Measurements from ENCODE around the gene APBB1IP. TPM values are rescaled to one million over a fixed set of nuclear protein-coding genes. Genes with fewer than 3 reads are reported as not detected.
"Not testable (repeated sequence)": the region's sequence is repeated elsewhere in the genome, so short reads cannot be mapped to it uniquely, and the experiment has no call there.

APBB1IP gene
- total RNA-seq, 2 experiments from 2014 or later = 81.1 to 88.7 TPM

DNA sequence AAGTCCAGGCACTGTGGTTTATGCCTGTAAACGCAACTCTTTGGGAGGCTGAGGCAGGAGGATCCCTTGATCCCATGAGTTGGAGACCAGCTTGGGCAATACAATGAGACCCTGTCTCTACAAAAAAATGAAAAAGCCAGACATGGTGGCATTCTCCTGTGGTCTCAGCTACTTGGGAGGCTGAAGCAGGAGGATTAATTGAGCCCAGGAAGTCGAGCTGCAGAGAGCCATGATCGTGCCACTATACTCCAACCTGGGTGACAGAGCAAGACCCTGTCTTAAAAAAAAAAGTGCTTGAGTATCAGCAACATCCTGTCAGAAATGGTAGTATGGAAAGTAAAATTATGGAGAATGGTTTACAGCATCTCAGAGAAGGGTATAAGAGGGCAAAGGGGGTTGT lies 11.6 kb downstream of the APBB1IP start:
- DNase-seq (no peak), ATAC-seq (ENCODE audit: low read depth) (no peak)
- Mint-ChIP-seq H3K27me3 (no peaks in the 10 kb centered on the region), H3K4me1 (peaks cover 60% of the 10 kb centered on the region), H3K9me3 (peaks cover 3% of the 10 kb centered on the region), H3K36me3 (peaks cover 59% of the 10 kb centered on the region), H3K4me3 (peak overlapping the region; percentile 75), H3K27ac (peak overlapping the region; percentile 91)
- POLR2A ChIA-PET = interaction anchor here (0.6 to 2.8 kb wide), 5 partner anchors 9 to 31 kb away, joined by 3 to 19 read pairs (median 4); partner anchors contain the start of gene APBB1IP

DNA sequence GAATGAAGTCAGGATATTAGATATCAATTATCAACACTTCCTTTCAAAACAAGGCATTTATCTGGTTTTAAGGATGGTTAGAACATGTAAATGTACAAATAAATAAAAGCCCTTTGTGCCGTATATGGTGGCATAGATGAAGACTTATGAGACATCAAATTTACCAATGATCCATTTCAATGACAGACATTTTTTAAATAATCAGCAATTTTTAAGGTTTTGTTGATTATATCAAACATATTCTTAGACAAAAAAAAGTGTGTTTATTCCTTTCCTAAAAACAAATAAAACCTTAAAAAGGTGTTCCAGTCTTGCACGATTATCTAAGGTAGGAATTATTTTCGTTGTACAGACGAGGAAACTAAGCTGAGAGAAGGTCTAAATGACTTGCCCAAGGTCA lies 13.8 kb downstream of the APBB1IP start:
- Mint-ChIP-seq H3K4me1 (peaks cover 63% of the 10 kb centered on the region), H3K36me3 (peaks cover 46% of the 10 kb centered on the region), H3K9me3 (peaks cover 3% of the 10 kb centered on the region), H3K4me3 (no peak overlapping the region), H3K27ac (no peak overlapping the region), H3K27me3 (no peaks in the 10 kb centered on the region)
- DNase-seq (no peak), ATAC-seq (ENCODE audit: low read depth) (no peak)
- POLR2A ChIA-PET = interaction anchor here (0.7 to 1.4 kb wide), 2 partner anchors 16 to 28 kb away, joined by 3 to 5 read pairs; no protein-coding TSS in a partner anchor

DNA sequence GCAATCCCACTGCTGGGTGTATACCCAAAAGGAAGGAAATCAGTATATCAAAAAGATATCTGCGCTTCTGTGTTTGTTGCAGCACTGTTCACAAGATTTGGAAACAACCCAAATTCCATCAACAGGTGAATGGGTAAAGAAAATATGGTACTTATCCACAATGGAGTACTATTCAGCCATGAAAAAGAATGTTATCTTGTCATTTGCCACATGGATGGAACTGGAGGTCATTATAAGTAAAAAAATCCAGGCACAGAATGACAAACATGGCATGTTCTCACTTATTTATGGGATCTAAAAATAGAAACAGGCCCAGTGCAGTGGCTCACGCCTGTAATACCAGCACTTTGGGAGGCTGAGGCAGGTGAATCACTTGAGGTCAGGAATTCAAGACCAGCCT lies 15.7 kb downstream of the APBB1IP start:
- Mint-ChIP-seq H3K27me3 (no peaks in the 10 kb centered on the region), H3K27ac (no peak overlapping the region), H3K4me1 (peaks cover 59% of the 10 kb centered on the region), H3K9me3 (peaks cover 4% of the 10 kb centered on the region), H3K4me3 (no peak overlapping the region), H3K36me3 (peaks cover 57% of the 10 kb centered on the region)
- POLR2A ChIA-PET = no interaction called here
- DNase-seq (no peak), ATAC-seq (ENCODE audit: low read depth) (no peak)

DNA sequence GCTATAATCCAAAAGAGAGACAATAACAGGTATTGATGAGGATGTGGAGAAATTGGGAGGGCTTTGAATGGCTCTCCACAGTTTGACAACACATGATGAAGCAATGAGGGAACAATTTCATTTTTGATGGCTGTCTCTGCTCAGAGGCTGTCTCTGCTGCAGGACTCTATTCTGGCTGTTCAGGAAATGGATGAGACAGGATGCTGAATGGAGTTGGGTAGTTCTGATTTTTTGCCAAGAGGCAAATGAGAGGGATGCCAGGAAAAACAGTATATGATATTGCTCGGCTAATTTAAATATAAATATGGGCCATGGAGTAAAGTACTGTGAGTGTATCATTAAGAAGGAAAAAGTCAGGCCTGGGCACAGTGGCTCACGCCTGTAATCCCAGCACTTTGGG lies 16.8 kb downstream of the APBB1IP start:
- peak overlapping the region; percentile 5 for H3K27ac Mint-ChIP-seq
- ATAC-seq (ENCODE audit: low read depth) = no peak
- peak overlapping the region; percentile 34 for H3K4me3 Mint-ChIP-seq

DNA sequence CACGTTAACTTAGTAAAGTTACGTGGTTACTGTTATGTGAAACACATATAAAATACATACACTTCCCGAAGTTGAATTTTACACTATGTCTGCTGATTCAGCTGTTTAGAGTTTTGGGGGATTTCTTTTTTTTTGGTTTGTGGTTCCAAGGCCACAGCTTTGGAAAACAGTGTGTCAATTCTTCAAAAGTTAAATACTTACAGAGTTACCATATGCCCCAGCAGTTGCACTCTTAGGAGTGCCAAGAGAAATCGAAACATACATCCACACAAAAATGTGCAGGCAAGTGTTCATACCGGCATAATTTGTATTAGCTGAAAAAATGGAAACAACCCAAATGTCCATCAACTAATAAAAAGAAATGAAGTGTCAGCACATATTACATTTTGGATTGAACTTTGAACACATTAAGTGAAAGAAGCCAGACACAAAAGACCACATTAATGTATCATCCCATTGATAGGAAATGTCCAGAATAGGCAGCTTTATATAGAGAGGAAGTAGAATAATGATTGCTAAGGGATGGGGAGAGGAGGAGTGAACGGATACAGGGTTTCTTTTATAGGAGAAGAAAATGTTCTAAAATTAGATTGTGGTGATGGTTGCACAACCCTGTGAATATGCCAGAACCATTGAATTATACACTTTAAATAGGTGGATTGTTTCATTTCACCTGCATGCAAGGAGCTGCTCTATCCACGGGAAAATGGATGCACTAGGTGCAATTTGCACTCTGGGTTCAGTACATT lies 17.6 kb downstream of the APBB1IP start:
- H3K4me3 Mint-ChIP-seq = peak overlapping the region; percentile 47
- peaks cover 4% of the 10 kb centered on the region for H3K9me3 Mint-ChIP-seq
- POLR2A ChIA-PET = interaction anchor here (0.6 to 1.0 kb wide), 2 partner anchors 17 to 25 kb away, joined by 3 read pairs; no protein-coding TSS in a partner anchor
- H3K27ac Mint-ChIP-seq = peak overlapping the region; percentile 2
- ATAC-seq (ENCODE audit: low read depth) (no peak), DNase-seq (no peak)
- H3K4me1 Mint-ChIP-seq = peaks cover 48% of the 10 kb centered on the region
- H3K36me3 Mint-ChIP-seq = peaks cover 52% of the 10 kb centered on the region
- H3K27me3 Mint-ChIP-seq = no peaks in the 10 kb centered on the region

More for the DNA sequence above, 16.8 kb downstream of the APBB1IP start:
- POLR2A ChIA-PET = no interaction called here
- no peak for DNase-seq
- no peaks in the 10 kb centered on the region for H3K27me3 Mint-ChIP-seq
- H3K4me1 Mint-ChIP-seq = peaks cover 48% of the 10 kb centered on the region
- peaks cover 4% of the 10 kb centered on the region for H3K9me3 Mint-ChIP-seq
- H3K36me3 Mint-ChIP-seq = peaks cover 55% of the 10 kb centered on the region

DNA sequence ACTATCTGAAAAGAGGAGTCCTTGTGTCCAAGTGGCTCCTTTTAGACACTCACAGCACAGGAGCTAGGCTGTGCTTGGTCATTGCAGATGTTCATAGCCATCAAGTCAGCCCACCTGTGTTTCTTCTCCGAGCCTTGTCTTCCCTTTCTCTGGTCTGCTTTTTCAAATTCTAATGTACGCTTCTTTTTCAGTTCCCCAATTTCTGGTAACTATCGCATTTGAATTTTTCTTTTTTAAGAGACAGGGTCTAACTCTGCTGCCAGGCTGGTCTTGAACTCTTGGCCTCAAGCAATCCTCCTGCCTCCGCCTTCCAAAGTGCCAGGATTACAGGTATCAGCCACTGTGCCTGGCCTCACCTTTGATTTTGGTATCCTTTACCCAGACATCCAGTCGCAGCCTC lies 18.9 kb downstream of the APBB1IP start:
- ATAC-seq (ENCODE audit: low read depth) = no peak
- H3K4me3 Mint-ChIP-seq = no peak overlapping the region
- POLR2A ChIA-PET = interaction anchor here (0.7 kb wide), 2 partner anchors 23 to 33 kb away, joined by 4 to 8 read pairs; no protein-coding TSS in a partner anchor
- DNase-seq = no peak
- H3K9me3 Mint-ChIP-seq = peaks cover 6% of the 10 kb centered on the region
- H3K27me3 Mint-ChIP-seq = no peaks in the 10 kb centered on the region
- H3K36me3 Mint-ChIP-seq = peaks cover 47% of the 10 kb centered on the region
- peaks cover 48% of the 10 kb centered on the region for H3K4me1 Mint-ChIP-seq
- H3K27ac Mint-ChIP-seq = peak overlapping the region; percentile 1

DNA sequence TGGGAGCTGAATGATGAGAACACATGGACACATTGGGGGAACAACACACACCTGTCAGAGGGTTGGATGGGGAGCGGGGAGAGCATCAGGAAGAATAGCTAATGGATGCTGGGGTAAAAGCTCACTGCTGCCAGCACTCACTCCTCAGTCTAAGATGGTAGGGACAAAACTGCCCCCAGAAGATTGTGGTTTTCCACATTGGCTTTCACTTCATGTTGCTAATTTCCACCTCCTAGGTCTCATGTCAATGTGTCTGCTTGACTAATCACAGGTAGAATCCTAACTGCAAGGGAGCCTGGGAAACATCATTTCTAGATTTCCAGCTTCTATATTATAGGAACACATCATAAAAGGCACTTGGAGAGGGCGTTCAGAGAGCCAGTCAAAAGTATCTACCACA lies 22.6 kb downstream of the APBB1IP start:
- peaks cover 6% of the 10 kb centered on the region for H3K9me3 Mint-ChIP-seq
- no peaks in the 10 kb centered on the region for H3K27me3 Mint-ChIP-seq
- ATAC-seq (ENCODE audit: low read depth) (no peak), DNase-seq (no peak)
- POLR2A ChIA-PET = interaction anchor here (0.7 kb wide), 1 partner anchor 11 kb away, joined by 3 read pairs; no protein-coding TSS in a partner anchor
- H3K36me3 Mint-ChIP-seq = peaks cover 48% of the 10 kb centered on the region
- no peak overlapping the region for H3K27ac Mint-ChIP-seq
- H3K4me3 Mint-ChIP-seq = no peak overlapping the region
- H3K4me1 Mint-ChIP-seq = peaks cover 43% of the 10 kb centered on the region

DNA sequence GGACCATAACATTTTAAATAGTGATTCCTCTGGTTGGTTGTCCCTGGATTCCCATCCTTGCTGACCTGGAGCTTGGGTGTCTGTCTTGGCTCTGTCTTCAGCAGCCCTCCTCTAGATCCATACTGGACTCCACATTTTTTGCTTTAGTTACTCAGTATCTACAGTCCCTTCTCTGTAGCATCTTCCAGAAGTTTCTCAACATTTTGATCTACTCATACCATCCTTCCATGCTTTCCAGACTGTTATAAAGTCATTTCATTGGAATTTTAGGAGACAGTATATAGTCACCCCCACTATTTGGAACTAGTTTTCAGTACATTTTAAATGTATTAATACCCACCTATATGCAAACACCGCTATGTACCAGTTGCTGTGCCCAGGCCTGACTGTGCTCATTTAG lies 25.8 kb downstream of the APBB1IP start:
- Mint-ChIP-seq H3K27me3 (no peaks in the 10 kb centered on the region), H3K27ac (peak overlapping the region; percentile 23), H3K4me3 (no peak overlapping the region), H3K36me3 (peaks cover 52% of the 10 kb centered on the region), H3K9me3 (peaks cover 5% of the 10 kb centered on the region), H3K4me1 (peaks cover 48% of the 10 kb centered on the region)
- POLR2A ChIA-PET = no interaction called here
- ATAC-seq (ENCODE audit: low read depth) (no peak), DNase-seq (no peak)

DNA sequence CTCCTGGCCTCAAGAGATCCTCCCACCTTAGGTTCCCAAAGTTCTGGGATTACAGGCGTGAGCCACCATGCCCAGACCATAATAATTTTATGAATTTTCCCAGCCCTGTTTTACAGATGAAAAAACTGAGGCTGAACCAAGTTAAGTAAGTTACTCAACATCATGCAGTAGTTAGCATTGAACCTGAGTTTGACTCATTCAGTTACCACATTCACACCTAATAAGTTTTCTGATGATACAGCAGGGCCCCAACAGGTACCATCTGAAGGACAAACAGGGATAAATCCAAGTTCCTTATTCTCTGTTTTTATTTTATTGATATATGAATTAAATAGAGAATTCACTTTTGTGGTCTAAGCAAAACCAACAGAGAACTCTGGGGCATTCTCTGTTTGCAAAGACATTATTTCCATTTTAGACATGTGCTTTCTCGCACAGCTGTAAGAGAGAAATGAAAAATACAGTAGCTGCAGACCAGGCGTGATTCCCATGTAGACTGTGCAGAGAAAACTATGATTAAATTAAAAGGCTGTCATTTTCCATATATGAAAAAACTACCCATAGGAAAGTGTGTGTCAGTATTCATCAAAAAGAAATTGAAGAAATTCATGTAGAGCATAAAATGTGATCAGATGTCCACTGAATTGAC lies 26.6 kb downstream of the APBB1IP start:
- no peak overlapping the region for H3K4me3 Mint-ChIP-seq
- no peak overlapping the region for H3K27ac Mint-ChIP-seq
- no peaks in the 10 kb centered on the region for H3K27me3 Mint-ChIP-seq
- DNase-seq (no peak), ATAC-seq (ENCODE audit: low read depth) (no peak)
- peaks cover 51% of the 10 kb centered on the region for H3K4me1 Mint-ChIP-seq
- peaks cover 54% of the 10 kb centered on the region for H3K36me3 Mint-ChIP-seq
- peaks cover 6% of the 10 kb centered on the region for H3K9me3 Mint-ChIP-seq
- POLR2A ChIA-PET = no interaction called here

DNA sequence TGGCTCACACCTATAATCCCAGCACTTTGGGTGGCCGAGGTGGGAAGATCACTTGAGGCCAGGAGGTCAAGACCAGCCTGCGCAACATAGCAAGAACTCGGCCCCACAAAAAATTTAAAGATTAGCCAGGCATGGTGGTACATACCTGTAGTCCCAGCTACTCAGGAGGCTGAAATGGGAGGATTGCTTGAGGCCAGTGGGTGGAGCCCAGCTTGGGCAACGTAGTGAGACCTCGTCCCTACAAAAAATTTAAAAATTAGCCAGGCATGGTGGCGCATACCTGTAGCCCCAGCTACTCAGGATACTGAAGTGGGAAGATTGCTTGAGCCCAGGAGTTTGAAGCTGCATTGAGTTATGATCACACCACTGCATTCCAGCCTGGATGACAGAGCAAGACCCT lies 28.4 kb downstream of the APBB1IP start:
- not testable (repeated sequence) for ATAC-seq (ENCODE audit: low read depth); H3K9me3 Mint-ChIP-seq; DNase-seq; H3K27ac Mint-ChIP-seq; H3K4me3 Mint-ChIP-seq; H3K27me3 Mint-ChIP-seq
- POLR2A ChIA-PET = interaction anchor here (0.6 to 1.6 kb wide), 3 partner anchors 9 to 688 kb away, joined by 3 to 11 read pairs (median 4); partner anchors contain the start of gene YME1L1
- Mint-ChIP-seq H3K4me1 (peaks cover 58% of the 10 kb centered on the region), H3K36me3 (peaks cover 59% of the 10 kb centered on the region)

DNA sequence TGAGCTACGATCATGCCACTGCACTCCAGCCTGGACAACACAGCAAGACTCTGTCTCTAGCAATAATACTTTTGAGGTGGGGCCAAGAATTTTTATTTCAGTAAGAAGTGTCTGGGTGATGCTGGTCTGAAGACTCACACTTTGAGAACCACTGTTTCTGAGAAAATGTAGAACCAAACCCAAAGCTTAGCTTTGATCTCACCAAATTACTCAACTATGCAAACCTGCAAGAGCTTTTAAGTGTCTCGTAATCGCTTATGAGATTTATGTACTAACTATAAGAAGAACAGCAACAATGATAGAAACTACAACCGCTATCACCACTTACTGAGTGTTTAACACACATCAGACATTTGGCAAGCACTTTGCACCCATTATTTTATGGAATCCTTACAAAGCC lies 29.5 kb downstream of the APBB1IP start:
- peak; percentile 56 for ATAC-seq (ENCODE audit: low read depth)
- H3K27me3 Mint-ChIP-seq = no peaks in the 10 kb centered on the region
- H3K9me3 Mint-ChIP-seq = peaks cover 5% of the 10 kb centered on the region
- POLR2A ChIA-PET = interaction anchor here (0.8 to 2.6 kb wide), 7 partner anchors 8 to 37 kb away, joined by 5 to 20 read pairs (median 7); no protein-coding TSS in a partner anchor
- H3K4me3 Mint-ChIP-seq = peak overlapping the region; percentile 57
- peaks cover 58% of the 10 kb centered on the region for H3K36me3 Mint-ChIP-seq
- H3K27ac Mint-ChIP-seq = peak overlapping the region; percentile 78
- H3K4me1 Mint-ChIP-seq = peaks cover 68% of the 10 kb centered on the region
- no peak for DNase-seq

DNA sequence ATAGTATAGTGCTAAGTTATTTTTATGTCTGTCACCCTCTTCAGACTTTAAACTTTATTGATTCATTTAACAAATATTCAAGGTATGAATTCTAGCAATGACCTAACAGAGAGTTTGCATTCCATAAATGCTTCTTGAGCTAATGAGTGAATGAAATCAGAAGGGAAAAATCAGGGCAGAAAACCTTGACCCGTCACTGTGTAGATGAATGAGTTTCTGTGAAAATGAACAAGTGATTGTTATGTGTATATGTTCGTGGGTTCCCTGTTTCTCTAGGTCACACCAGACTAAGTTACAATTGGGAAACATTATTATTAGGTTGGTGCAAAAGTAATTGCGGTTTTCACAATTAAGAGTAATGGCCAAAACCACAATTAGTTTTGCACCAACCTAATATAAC lies 30.1 kb downstream of the APBB1IP start:
- DNase-seq = no peak
- peak overlapping the region; percentile 81 for H3K4me3 Mint-ChIP-seq
- POLR2A ChIA-PET = interaction anchor here (0.8 to 2.6 kb wide), 11 partner anchors 8 to 37 kb away, joined by 3 to 20 read pairs (median 6); partner anchors contain the start of gene APBB1IP
- no peaks in the 10 kb centered on the region for H3K27me3 Mint-ChIP-seq
- H3K9me3 Mint-ChIP-seq = peaks cover 4% of the 10 kb centered on the region
- peaks cover 57% of the 10 kb centered on the region for H3K36me3 Mint-ChIP-seq
- H3K27ac Mint-ChIP-seq = peak overlapping the region; percentile 56
- peaks cover 69% of the 10 kb centered on the region for H3K4me1 Mint-ChIP-seq
- ATAC-seq (ENCODE audit: low read depth) = no peak

DNA sequence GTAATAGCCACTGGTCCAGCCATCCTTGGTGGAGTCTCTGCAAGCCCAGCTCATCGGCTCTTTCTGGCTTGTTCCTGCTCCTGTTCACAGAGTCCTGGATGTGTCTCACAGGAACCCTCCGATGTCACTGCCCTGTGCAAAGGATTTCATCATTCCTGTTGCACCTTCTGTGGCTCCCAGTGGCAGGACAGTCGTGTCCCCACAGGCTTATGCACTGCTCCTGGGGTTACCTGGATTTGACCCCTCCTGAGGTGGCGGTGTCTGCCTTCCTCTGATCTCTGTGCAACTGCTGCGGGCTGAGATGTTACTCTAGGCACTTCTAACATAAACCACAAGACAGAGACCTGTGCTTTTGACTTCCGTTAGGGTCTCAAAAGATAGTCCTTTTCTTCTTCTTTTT lies 30.6 kb downstream of the APBB1IP start:
- POLR2A ChIA-PET = interaction anchor here (1.2 to 2.6 kb wide), 7 partner anchors 12 to 30 kb away, joined by 3 to 20 read pairs (median 6); partner anchors contain the start of gene APBB1IP
- no peaks in the 10 kb centered on the region for H3K27me3 Mint-ChIP-seq
- peaks cover 73% of the 10 kb centered on the region for H3K4me1 Mint-ChIP-seq
- H3K4me3 Mint-ChIP-seq = peak overlapping the region; percentile 81
- H3K36me3 Mint-ChIP-seq = peaks cover 55% of the 10 kb centered on the region
- H3K27ac Mint-ChIP-seq = peak overlapping the region; percentile 87
- DNase-seq = peak; percentile 66
- H3K9me3 Mint-ChIP-seq = peaks cover 4% of the 10 kb centered on the region
- ATAC-seq (ENCODE audit: low read depth) = peak; percentile 82
